ENCODE data around the gene CHRNE.

Gene CHRNE

GRCh38 chr17:4901108-4901647 is 1.7 kb downstream of the CHRNE start:
- TF ChIP-seq GATA2 (IDR thresholded peaks at IDR 0.05; ENCODE audit: low read depth, low read length) = no peak
- no peak for TF ChIP-seq GATA3 (IDR thresholded peaks at IDR 0.05; ENCODE audit: low read depth, low read length)

- no peak for TF ChIP-seq GATA3 (IDR thresholded peaks at IDR 0.05; ENCODE audit: low read depth, low read length)
- TF ChIP-seq GATA2 (IDR thresholded peaks at IDR 0.05; ENCODE audit: low read depth, low read length) = no peak
Observed at GRCh38 chr17:4900231-4901107, 2.4 kb downstream of the CHRNE start.

GRCh38 chr17:4899341-4900230 is 3.3 kb downstream of the CHRNE start, which contains the start of gene C17orf107:
TSS of gene C17orf107 (plus strand) at chr17:4899536. CDS start at chr17:4899763, 227 bp downstream.
- no peak for TF ChIP-seq GATA3 (IDR thresholded peaks at IDR 0.05; ENCODE audit: low read depth, low read length)
- TF ChIP-seq GATA2 (IDR thresholded peaks at IDR 0.05; ENCODE audit: low read depth, low read length) = no peak

- TF ChIP-seq GATA2 (IDR thresholded peaks at IDR 0.05; ENCODE audit: low read depth, low read length) = no peak
Observed at GRCh38 chr17:4898927-4899326, 4.0 kb downstream of the CHRNE start.

- no peak for TF ChIP-seq GATA2 (IDR thresholded peaks at IDR 0.05; ENCODE audit: low read depth, low read length)
- TF ChIP-seq GATA3 (IDR thresholded peaks at IDR 0.05; ENCODE audit: low read depth, low read length) = no peak
Observed at GRCh38 chr17:4898351-4898750, 4.5 kb downstream of the CHRNE start.

GRCh38 chr17:4897785-4898184 is 5.1 kb downstream of the CHRNE start:
- no peak for TF ChIP-seq GATA3 (IDR thresholded peaks at IDR 0.05; ENCODE audit: low read depth, low read length)
- no peak for TF ChIP-seq GATA2 (IDR thresholded peaks at IDR 0.05; ENCODE audit: low read depth, low read length)

- TF ChIP-seq GATA3 (IDR thresholded peaks at IDR 0.05; ENCODE audit: low read depth, low read length) = no peak
- no peak for TF ChIP-seq GATA2 (IDR thresholded peaks at IDR 0.05; ENCODE audit: low read depth, low read length)
Observed at GRCh38 chr17:4897198-4897687, 5.7 kb downstream of the CHRNE start.

GRCh38 chr17:4896332-4897197 is 6.3 kb downstream of the CHRNE start:
- TF ChIP-seq GATA2 (IDR thresholded peaks at IDR 0.05; ENCODE audit: low read depth, low read length) (no peak), GATA3 (IDR thresholded peaks at IDR 0.05; ENCODE audit: low read depth, low read length) (no peak)

- TF ChIP-seq GATA3 (IDR thresholded peaks at IDR 0.05; ENCODE audit: low read depth, low read length) = no peak
Observed at GRCh38 chr17:4895657-4896331, 7.1 kb downstream of the CHRNE start.

- TF ChIP-seq GATA2 (IDR thresholded peaks at IDR 0.05; ENCODE audit: low read depth, low read length) (no peak), GATA3 (IDR thresholded peaks at IDR 0.05; ENCODE audit: low read depth, low read length) (no peak)
Observed at GRCh38 chr17:4895121-4895520, 7.8 kb downstream of the CHRNE start.

GRCh38 chr17:4893721-4894560 is 9.0 kb downstream of the CHRNE start:
- TF ChIP-seq GATA2 (IDR thresholded peaks at IDR 0.05; ENCODE audit: low read depth, low read length) = no peak
- no peak for TF ChIP-seq GATA3 (IDR thresholded peaks at IDR 0.05; ENCODE audit: low read depth, low read length)

GRCh38 chr17:4893272-4893671 is 9.6 kb downstream of the CHRNE start:
- TF ChIP-seq GATA2 (IDR thresholded peaks at IDR 0.05; ENCODE audit: low read depth, low read length) (no peak), GATA3 (IDR thresholded peaks at IDR 0.05; ENCODE audit: low read depth, low read length) (no peak)
